Small intestine (tissue), 7 donors: ENCODE data around the gene KIFC1. TPM values are rescaled to one million over a fixed set of nuclear protein-coding genes. Genes with fewer than 3 reads are reported as not detected.

Source experiments
- DNase-seq, 2 donors: peaks; one replicate each; pipeline versions ENCODE4 v3.0.0 to v3.0.0-alpha.2; 2013
- FAIRE-seq: peaks from 2 replicates; lab custom pipeline; 2012; peaks lifted over from hg19 to GRCh38; lab: Jason Lieb, UNC
- H3K27ac ChIP-seq, 3 donors: one replicate each; pipeline ENCODE4 v1.5.1; 2013; ENCODE audit warnings: low read length in 2 of 3, mild to moderate bottlenecking in 2 of 3, control low read depth in 1 of 3, inconsistent platforms in 1 of 3, low read depth in 1 of 3, moderate library complexity in 1 of 3
- H3K27me3 ChIP-seq, 3 donors: one replicate each; pipeline ENCODE4 v1.6.1; 2013; ENCODE audit warnings: low read length in 3 of 3, inconsistent platforms in 1 of 3; ENCODE audit not compliant: control insufficient read depth in 3 of 3, insufficient read depth in 3 of 3
- H3K36me3 ChIP-seq, 3 donors: one replicate each; pipeline ENCODE4 v1.6.1; 2013; ENCODE audit warnings: low read length in 3 of 3, inconsistent platforms in 1 of 3, low read depth in 1 of 3, mild to moderate bottlenecking in 1 of 3, moderate library complexity in 1 of 3; ENCODE audit not compliant: control insufficient read depth in 3 of 3, insufficient read depth in 2 of 3
- H3K4me1 ChIP-seq, 3 donors: one replicate each; pipeline ENCODE4 v1.6.1; 2013; ENCODE audit warnings: low read length in 2 of 3, inconsistent platforms in 1 of 3, low read depth in 1 of 3, mild to moderate bottlenecking in 1 of 3, moderate library complexity in 1 of 3; ENCODE audit not compliant: control insufficient read depth in 3 of 3, insufficient read depth in 2 of 3
- H3K4me3 ChIP-seq, 3 donors: one replicate each; pipeline ENCODE4 v1.5.1; 2013; ENCODE audit warnings: low read length in 3 of 3, control low read depth in 1 of 3, inconsistent platforms in 1 of 3, low read depth in 1 of 3, mild to moderate bottlenecking in 1 of 3, moderate library complexity in 1 of 3
- H3K9me3 ChIP-seq, 2 donors: one replicate each; pipeline ENCODE4 v1.6.1; 2013; ENCODE audit warnings: low read depth in 1 of 2, low read length in 1 of 2; ENCODE audit not compliant: control insufficient read depth in 2 of 2, insufficient read depth in 1 of 2
- WGBS, 3 donors: extraction: QIAGEN DNeasy Blood & Tissue Kit; methylation state at CpG; one replicate each; pipeline ENCODE4 v1.1.7; 2013; 5-methylcytosine and 5-hydroxymethylcytosine counted together
- polyA plus RNA-seq, 4 donors: library from polyadenylated mRNA; stranded (reverse) in 3 of 4; unstranded in 1 of 4; fragments of 200-250 nt in 3 of 4; fragments of 120-200 nt in 1 of 4; gene quantifications; one replicate each; pipeline versions ENCODE4 v1.2.1 to v1.2.3, GENCODE V29; 2013
- donor health status: healthy with polysubstance abuse.
- donor health status: control.
- donor health status: control.
- donor health status: Bipolar disorder and iron deficiency.
- donor health status: healthy.

The KIFC1 gene
- polyA plus RNA-seq, 4 donors, result 3.1 to 23.2 (median 10.7) TPM

DNA sequence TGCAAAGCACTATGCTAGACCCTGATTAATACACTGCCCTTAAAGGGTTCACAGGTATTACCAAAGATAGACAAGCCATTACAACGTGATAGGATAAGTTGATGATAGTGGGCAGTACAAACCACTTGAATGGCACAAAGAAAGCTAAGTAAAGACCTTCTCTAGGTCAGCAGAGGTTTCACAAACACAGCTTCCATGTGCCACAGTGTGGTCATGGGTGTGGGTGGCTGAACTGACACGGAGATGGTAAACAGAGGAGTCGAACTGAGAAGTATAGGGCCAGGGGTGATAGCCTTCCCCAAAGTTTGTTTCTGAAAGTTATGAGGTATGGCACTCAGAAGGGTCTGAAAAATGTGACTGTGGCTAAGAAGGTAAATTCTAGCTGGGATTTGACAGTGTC, 67.1 kb downstream of the KIFC1 start:
- no peak for DNase-seq
- no peaks in the 10 kb centered on the region for H3K9me3 ChIP-seq
- WGBS, 3 donors, result 61 to 70% (median 65%) methylated on average over 3 of the region's 3 CpGs
- H3K4me1 ChIP-seq, result peaks cover 0 to 3% (median 3%) of the 10 kb centered on the region in 3 donors
- H3K36me3 ChIP-seq, result peaks cover 0 to 16% (median 0%) of the 10 kb centered on the region in 3 donors
- no peak overlapping the region for H3K4me3 ChIP-seq
- no peak overlapping the region for H3K27ac ChIP-seq
- FAIRE-seq, result no peak
- H3K27me3 ChIP-seq, result no peaks in the 10 kb centered on the region

DNA sequence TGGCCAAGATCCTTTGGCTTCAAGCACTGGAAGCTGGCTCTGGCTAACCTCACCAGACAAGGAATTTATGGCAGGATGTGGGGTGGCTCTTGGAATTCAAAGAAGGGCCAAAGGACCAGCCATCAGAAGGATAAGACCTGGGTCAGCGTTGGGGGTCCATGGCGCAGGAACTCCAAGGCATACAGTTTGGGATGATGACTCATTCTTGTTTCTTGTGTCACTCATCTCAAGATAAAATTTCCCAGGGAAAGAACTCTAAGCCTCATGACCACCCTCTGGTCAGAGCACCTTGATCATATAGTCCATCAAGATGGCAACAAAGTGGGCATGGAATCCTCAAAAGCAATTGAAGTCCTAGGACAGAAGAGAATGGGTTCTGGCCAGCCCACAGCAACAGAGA, 67.6 kb downstream of the KIFC1 start:
- no peak for DNase-seq
- FAIRE-seq, result no peak
- 96 to 98% (median 97%) methylated on average over 2 of the region's 2 CpGs for WGBS, 3 donors
- H3K27ac ChIP-seq, result no peak overlapping the region
- H3K9me3 ChIP-seq, result no peaks in the 10 kb centered on the region
- H3K4me1 ChIP-seq, result peaks cover 0 to 3% (median 3%) of the 10 kb centered on the region in 3 donors
- H3K27me3 ChIP-seq, result no peaks in the 10 kb centered on the region
- H3K36me3 ChIP-seq, result peaks cover 0 to 16% (median 0%) of the 10 kb centered on the region in 3 donors
- no peak overlapping the region for H3K4me3 ChIP-seq

Other genes with a start within 250 kb of the KIFC1 start
- 1 to 10 TPM in 1 of 4 donors, under 1 TPM in 3; 0.27 to 7.5 (median 0.62) TPM for gene COL11A2, start 199.4 kb upstream of the KIFC1 start, polyA plus RNA-seq
- 10 to 100 TPM; 26.3 to 43.2 (median 30.8) TPM for gene RXRB, start 191.2 kb upstream of the KIFC1 start, polyA plus RNA-seq
- gene SLC39A7, start 191.0 kb upstream of the KIFC1 start, polyA plus RNA-seq, result 100 to 1,000 TPM in 2 of 4 donors, 10 to 100 TPM in 2; 38.9 to 162 (median 79.1) TPM
- gene HSD17B8, start 187.2 kb upstream of the KIFC1 start, polyA plus RNA-seq, result 10 to 100 TPM; 30.9 to 46.1 (median 33.0) TPM
- gene RING1, start 183.3 kb upstream of the KIFC1 start, polyA plus RNA-seq, result 10 to 100 TPM; 30.4 to 46.7 (median 41.8) TPM
- gene VPS52, start 119.9 kb upstream of the KIFC1 start, polyA plus RNA-seq, result 10 to 100 TPM; 23.8 to 60.3 (median 48.0) TPM
- gene RPS18, start 119.7 kb upstream of the KIFC1 start, polyA plus RNA-seq, result 1,000 to 10,000 TPM; 2,947 to 6,778 (median 4,959) TPM
- 10 to 100 TPM in 3 of 4 donors, 1 to 10 TPM in 1; 6.9 to 15.4 (median 12.7) TPM for gene B3GALT4, start 114.7 kb upstream of the KIFC1 start, polyA plus RNA-seq
- 10 to 100 TPM; 39.4 to 60.5 (median 43.5) TPM for gene WDR46, start 102.6 kb upstream of the KIFC1 start, polyA plus RNA-seq
- gene PFDN6, start 102.2 kb upstream of the KIFC1 start, polyA plus RNA-seq, result 100 to 1,000 TPM in 3 of 4 donors, 10 to 100 TPM in 1; 83.9 to 183 (median 147) TPM
- 10 to 100 TPM; 13.2 to 69.8 (median 25.2) TPM for gene RGL2, start 92.9 kb upstream of the KIFC1 start, polyA plus RNA-seq
- 10 to 100 TPM; 33.8 to 85.2 (median 55.6) TPM for gene TAPBP, start 77.7 kb upstream of the KIFC1 start, polyA plus RNA-seq
- 10 to 100 TPM; 10.7 to 17.2 (median 13.8) TPM for gene ZBTB22, start 74.1 kb upstream of the KIFC1 start, polyA plus RNA-seq
- gene DAXX, start 68.9 kb upstream of the KIFC1 start, polyA plus RNA-seq, result 10 to 100 TPM; 19.5 to 34.7 (median 28.4) TPM
- gene PHF1, start 19.2 kb downstream of the KIFC1 start, polyA plus RNA-seq, result 10 to 100 TPM; 32.2 to 67.6 (median 44.3) TPM
- 100 to 1,000 TPM; 129 to 255 (median 200) TPM for gene CUTA, start 26.3 kb downstream of the KIFC1 start, polyA plus RNA-seq
- 10 to 100 TPM in 1 of 4 donors, 1 to 10 TPM in 2, under 1 TPM in 1; 0.89 to 16.6 (median 5.6) TPM for gene SYNGAP1, start 28.2 kb downstream of the KIFC1 start, polyA plus RNA-seq
- gene ZBTB9, start 62.8 kb downstream of the KIFC1 start, polyA plus RNA-seq, result 1 to 10 TPM; 1.6 to 8.5 (median 3.5) TPM
- gene BAK1, start 188.5 kb downstream of the KIFC1 start, polyA plus RNA-seq, result 100 to 1,000 TPM in 1 of 4 donors, 10 to 100 TPM in 3; 15.7 to 100 (median 80.6) TPM
- 10 to 100 TPM; 51.6 to 62.9 (median 59.1) TPM for gene ITPR3, start 229.5 kb downstream of the KIFC1 start, polyA plus RNA-seq